HG02623 (cell line): ENCODE data around the gene LIN28B.
"Not testable (repeated sequence)": the region's sequence is repeated elsewhere in the genome, so short reads cannot be mapped to it uniquely, and the experiment has no call there.

Experiments
- ATAC-seq: cut with Tn5 transposase; IDR thresholded peaks from one replicate; pipeline ENCODE4 v1.9.1; 2021; ENCODE audit warnings: moderate library complexity; ENCODE audit not compliant: unreplicated experiment

Gene LIN28B

GRCh38 chr6:104955927-104956730 lies 778 bp upstream of the LIN28B start:
- ATAC-seq: no peak

DNA sequence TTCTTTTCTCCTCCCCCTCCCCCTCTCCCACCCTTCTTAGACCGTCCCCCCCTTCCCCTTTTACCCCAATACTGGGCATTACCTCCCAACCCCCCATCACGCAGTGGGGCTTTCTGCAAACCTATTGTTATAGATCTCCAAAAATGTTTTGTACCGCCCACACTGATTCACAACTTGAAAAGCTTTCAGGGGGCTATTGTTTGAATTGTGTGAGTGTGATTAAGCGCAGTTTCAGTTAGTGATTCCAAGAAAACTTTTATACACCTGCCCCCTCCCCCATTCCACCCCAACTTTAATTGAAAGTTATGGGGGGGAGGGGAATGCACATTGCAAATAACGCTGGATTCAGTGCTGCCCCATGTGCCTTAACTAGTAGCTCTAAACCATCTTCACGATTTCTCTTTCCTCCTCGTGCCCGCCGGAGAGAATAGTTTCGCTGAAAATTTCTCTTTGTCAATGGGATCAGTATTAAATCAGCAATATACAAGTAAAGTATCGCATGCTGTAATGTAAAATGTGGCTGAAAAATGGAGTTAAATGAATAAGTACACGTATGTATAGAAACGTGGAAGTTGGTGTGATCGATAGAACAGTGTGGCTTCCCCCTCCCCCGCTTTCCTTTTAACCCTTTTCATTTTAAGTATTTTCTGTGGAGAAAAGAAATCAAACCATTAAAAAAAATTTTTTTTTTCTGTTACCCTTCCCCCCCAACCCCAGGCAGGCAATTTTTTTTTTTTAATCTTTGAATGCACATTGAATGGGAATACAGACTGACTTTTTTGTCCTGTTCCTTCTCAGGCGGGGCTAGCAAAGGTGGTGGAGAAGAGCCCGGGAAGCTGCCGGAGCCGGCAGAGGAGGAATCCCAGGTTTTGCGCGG lies 632 bp downstream of the LIN28B start:
- no peak for ATAC-seq

GRCh38 chr6:104958178-104959025 lies 1.5 kb downstream of the LIN28B start:
- no peak for ATAC-seq

DNA sequence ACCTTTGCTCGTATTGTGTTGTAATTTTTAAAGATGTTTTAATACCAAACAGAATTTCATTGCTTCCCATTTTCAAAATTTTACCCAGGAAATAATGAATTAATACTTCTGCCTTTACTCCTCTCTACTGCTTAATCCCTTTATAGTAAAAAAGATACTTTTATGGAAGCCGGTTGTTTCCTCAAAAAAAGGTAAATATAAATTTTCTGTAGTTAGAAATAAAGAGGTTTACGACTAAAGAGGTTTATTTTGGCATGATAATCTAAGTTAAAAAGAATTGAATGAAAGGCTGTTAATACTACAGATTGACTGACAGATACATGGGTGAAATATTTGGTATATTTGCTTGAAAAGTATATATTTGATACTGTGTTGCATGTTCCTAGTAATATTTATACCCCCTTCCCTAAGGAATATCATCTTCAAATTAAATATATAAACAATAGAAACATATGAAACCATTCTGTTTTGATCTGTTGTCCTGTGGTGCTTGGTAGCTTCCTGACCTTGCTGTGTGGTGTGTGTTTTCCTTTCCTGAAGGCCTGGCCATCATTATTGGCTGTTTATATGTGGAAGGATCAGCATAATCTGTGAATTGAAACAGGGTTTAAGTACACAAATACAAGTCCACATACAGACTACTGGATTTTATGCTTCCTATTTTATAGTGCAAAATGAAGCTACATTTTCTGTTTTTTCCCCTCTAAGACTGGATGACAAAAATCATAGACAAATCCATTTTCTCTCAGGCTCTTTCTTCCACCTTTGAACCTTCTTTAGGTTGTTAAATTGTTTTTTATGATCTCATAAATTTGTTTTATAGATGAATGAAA lies 2.3 kb downstream of the LIN28B start:
- ATAC-seq: no peak

- no peak for ATAC-seq
Observed at GRCh38 chr6:104969108-104969507, 12.2 kb downstream of the LIN28B start.

DNA sequence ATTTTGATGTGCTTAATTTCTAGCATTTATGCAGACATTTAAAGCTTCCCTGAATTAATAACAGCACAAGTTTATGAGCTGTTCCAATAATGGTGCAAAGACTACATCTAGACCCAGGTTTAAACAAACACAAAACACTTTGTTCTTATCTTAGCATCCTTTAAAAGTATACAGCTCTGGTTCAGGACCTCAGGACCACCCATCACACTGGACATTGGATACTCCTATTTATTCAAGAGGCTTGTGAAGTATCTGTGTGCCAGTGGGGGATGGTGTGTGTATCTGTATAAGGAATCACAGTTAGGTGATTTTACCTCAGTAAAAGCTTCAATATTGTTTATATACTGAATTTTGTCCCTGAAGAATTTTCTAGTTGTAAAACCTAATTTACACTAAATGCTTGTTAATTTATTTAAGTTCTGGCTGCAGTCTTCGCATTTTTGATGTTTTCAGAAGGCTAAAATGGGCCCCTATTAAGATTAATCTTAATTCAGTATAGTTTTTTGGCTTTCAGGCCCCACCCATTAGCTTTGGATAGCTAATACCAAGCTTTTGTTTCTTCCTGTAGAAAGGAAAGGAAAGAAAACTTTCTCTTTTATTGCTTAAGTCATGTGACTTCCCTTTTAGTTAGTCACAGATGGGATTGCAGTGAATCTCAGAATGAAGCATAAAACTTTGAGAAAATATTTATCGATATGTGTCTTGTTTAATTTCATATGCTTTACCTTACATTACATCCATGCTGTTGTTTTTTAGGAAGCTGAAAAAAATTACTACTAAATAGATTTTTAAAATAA lies 13.1 kb downstream of the LIN28B start:
- no peak for ATAC-seq

DNA sequence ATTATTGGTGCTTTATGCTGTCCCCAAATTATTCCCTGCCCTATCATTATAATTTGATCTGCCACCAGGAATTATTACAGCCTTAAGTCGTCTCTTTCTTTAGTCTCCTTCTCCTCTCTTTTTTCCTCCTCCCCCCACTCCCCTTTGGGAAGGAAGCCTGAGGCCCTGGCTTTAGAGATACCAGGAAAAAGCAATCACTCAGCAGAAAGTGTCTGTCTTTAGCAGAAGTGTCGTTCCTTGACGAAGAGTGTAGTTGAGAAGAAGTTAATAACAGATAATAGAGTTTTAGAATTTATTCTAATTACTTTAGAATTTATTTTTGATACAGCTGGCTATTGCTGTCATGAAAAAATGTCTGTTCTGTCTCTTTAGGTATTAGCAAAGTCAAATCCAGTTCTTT lies 16.5 kb downstream of the LIN28B start:
- no peak for ATAC-seq

- no peak for ATAC-seq
Observed at GRCh38 chr6:104983296-104983695, 26.4 kb downstream of the LIN28B start.

DNA sequence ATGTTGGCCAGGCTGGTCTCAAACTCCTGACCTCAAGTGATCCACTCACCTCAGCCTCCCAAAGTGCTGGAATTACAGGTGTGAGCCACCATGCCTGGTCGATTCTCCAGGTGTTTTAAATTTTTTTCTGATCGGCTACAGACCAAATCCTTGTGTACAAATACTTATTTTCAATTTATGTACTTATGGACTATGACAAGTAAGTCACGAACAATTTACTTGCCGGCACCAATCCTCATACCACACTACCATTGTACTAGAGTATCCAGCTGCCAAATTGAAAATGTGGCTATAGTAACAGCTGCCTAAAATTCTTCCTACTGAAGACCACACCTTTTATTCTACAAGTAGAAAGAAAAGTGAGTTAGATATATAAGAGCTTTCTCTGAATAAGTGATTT lies 26.9 kb downstream of the LIN28B start:
- ATAC-seq: no peak

GRCh38 chr6:104984831-104985230 lies 27.9 kb downstream of the LIN28B start:
- no peak for ATAC-seq

DNA sequence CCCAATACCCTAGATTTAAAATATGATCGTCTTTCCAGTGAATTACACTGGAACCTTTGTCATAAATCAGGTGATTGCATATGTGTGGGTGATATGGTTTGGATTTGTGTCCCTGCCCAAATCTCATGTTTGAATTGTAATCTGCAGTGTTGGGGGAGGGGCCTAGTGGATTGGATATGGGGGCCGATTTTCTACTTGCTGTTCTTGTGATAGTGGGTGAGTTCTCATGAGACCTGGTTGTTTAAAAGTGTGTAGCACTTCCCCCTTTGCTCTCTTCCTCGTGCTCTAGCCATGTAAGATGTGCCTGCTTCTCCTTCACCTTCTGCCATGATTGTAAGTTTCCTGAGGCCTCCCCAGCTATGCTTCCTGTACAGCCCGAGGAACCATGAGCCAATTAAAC lies 29.0 kb downstream of the LIN28B start:
- not testable (repeated sequence) for ATAC-seq

GRCh38 chr6:104986625-104987024 lies 29.7 kb downstream of the LIN28B start:
- ATAC-seq: no peak

GRCh38 chr6:104987218-104987617 lies 30.3 kb downstream of the LIN28B start:
- no peak for ATAC-seq

DNA sequence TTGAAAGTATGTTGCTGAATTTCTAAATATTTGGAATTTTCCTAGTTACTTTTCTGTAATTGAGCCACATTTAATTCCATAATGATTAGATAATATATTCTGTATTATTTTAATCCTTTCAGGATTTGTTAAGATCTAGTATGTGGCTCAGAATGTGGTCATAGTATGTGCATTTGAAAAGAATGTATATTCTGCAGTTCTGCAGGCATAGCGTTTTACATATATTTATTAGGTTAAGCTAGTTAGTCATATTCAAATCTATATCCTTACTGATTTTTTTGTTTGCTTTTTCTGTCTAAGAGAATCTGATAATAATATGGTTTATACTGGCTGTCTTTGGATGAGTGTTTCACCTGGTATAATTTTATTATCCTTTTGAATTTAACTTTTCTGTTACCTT lies 33.2 kb downstream of the LIN28B start:
- no peak for ATAC-seq

GRCh38 chr6:104991062-104991461 lies 34.2 kb downstream of the LIN28B start:
- not testable (repeated sequence) for ATAC-seq

DNA sequence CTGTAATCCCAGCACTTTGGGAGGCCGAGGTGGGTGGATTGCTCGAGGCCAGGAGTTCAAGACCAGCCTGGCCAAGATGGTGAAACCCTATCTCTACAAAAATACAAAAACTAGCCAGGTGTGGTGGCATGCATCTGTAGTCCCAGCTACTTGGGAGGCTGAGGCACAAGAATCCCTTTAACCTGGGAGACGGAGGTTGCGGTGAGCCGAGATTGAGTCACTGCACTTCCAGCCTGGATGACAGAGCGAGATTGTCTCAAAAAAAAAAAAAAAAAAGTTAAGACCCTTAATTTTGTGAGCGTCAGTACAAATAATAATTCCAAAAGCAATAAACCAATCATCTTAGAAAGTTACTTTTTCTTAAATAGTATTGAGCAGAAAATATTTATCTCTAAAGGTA lies 36.7 kb downstream of the LIN28B start:
- not testable (repeated sequence) for ATAC-seq

DNA sequence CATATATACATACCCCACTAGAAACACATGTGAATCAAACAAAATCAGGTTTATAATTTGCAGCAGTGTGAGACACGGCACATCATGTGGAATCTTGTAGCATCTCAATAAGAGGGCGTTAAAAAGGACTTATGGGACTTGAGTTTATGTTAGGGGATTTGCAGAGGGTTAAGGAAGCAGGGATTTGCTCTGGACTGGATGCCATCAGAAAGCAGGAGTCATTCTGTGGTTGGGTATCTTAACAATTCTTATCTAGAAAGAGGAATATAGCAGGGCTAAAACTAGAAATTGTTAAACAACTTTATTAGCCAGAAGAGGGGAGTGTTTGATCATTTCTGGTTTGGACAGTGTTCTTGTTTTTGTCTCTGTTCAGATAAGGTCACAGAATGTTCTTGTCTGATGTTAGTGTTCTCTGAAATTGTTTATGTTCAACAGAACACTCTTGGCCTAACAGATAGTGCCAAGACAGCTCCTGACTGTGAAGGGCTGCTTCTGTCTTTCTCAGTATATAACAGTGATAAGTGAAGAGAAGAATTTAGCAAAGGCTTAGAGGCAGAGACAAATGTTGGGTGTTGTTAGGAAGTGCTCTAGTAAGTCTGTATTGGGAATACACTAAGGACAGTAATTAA lies 39.2 kb downstream of the LIN28B start:
- no peak for ATAC-seq

DNA sequence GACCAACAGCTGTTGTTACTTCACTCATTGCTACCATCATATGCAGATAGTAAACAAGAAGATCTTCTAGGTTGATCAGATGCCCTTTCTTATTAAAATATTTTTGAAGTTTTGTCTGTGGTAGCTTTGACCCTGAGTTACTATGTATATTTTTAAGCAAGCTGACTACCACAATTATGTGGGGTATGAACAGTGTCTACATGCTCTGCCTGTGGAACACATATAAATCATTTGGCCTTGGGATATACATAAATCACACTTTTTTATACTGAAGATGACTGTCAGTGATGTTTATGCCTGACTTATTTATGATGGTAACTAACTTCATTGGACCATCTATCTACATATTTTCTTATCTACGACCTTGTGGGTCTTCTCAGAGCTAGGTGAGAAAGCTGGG lies 44.2 kb downstream of the LIN28B start:
- no peak for ATAC-seq

- no peak for ATAC-seq
Observed at GRCh38 chr6:105001906-105002305, 45.0 kb downstream of the LIN28B start.
